ENCODE measurements around the gene JAM3.
"Not testable (repeated sequence)": the region's sequence is repeated elsewhere in the genome, so short reads cannot be mapped to it uniquely, and the experiment has no call there.

Gene JAM3

DNA sequence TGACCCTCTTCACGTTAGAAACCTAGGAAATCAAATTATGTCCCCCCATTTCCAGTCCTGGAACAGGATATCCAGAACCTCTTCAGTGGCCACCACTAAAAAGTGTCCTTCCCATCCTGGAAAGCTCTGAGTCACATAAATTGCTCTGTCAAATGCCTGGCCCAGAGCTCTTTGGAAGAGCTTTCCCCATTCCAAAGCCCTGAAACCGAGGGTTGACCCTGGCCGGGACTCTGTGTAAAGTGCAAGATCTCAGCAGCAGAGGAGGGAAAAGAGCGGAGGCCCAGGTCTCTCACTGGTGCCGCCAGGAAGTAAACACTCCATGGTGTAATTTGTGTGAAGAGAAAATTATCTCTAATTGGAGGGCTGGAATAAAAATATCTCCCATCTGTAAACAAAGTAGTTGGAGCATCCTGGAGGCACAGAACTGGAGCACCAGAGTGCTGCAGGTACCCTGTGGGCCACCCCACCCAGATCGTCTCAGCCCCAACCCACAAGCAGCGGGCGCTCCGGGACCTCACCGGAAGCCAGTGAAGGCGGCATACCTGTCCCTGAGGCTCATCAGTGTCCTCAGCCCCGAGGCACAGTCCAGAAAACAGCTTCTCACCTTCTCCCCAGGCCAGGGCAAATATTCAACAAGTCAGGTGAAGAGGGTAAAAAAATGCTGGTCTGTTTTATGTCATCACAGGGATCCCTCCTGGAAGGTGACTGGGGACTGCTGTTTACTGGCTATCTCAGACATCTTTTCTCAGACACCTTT lies 4.7 kb upstream of the JAM3 start:
- no peak for DNase-seq

DNA sequence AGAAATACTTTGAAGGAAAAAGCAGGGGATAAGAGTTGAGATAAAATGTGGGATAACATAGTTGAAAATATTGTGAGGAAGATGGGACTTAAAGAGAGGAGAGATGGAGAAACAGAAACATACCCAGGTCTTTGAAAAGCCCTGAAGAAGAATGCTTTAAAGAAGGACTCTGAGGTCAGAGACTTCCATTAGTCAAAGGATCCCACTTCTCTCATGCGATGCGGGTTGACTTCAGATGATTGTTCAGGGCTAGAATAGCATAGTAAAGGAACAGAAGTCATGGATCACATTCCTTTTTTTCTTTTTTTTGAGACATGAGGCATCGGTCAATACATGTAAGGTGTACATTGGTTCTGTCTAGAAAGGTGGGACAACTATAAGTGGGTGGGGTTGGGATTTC lies 3.5 kb upstream of the JAM3 start:
- DNase-seq, result no peak

GRCh38 chr11:134066943-134067885 lies 1.7 kb upstream of the JAM3 start:
- DNase-seq, result no peak

GRCh38 chr11:134069426-134070341 lies 812 bp downstream of the JAM3 start:
- no peak for DNase-seq

- no peak for DNase-seq
Measured at GRCh38 chr11:134070342-134070845, 1.5 kb downstream of the JAM3 start.

DNA sequence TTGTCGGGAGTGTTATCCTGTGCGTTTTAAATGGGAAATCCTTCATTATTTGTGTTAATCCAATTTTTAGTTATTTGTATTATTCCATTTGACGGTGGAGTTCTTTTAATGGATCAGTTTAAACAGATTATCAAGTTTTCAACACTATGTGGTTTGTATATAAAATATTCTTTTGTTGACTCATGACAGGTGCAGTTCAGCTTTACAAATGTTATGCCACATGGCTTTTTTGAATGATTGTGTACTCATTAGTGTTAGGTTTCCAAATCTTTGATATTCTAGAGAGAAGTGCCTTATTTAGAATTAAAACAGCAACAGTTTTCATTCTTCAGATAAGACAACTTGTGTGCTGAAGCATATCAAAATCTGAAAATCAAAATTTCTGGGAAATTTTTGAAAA lies 2.4 kb downstream of the JAM3 start:
- no peak for DNase-seq

- peak; percentile 62 for DNase-seq
Measured at GRCh38 chr11:134071766-134072402, 3.0 kb downstream of the JAM3 start.

GRCh38 chr11:134072844-134073243 lies 4.0 kb downstream of the JAM3 start:
- no peak for DNase-seq

GRCh38 chr11:134074346-134074745 lies 5.5 kb downstream of the JAM3 start:
- DNase-seq, result no peak

DNA sequence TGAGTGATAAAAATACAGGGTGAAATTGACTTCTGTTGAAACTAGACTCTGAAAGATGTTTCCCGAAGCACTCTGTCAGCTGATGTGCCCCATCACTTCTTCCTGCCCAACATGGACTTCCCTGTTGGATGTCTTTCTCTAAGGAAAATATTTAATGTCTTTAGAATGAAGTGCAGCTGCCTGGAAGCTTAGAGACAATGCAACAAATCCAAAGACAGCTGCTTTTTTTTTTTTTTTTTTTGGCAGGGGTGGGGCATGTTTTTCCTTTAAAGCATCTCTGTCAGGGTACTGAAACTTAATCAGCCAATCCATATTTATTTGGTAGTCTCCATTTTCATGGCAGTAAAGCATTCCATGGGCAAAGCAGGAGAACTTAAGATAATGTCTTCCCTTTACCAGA lies 5.9 kb downstream of the JAM3 start:
- DNase-seq, result no peak

DNA sequence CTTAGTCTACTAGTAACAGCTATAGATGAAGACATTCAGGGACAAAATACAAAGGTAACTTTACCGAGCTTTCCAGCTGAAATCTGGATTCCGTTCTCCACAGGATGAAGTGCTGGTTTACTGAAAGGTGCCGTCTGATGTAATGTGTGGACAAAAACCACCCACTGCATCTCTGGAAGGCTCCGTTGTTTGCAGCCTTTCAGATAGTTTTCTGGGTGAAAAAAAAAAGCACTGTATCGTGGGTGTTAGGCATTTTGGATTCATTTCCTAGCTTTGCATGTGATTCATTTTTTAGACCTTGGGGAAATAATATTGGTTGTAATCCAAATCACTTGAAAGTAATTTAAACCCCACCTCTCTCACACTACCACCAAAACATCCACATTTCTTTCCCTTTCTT lies 10.4 kb downstream of the JAM3 start:
- no peak for DNase-seq

DNA sequence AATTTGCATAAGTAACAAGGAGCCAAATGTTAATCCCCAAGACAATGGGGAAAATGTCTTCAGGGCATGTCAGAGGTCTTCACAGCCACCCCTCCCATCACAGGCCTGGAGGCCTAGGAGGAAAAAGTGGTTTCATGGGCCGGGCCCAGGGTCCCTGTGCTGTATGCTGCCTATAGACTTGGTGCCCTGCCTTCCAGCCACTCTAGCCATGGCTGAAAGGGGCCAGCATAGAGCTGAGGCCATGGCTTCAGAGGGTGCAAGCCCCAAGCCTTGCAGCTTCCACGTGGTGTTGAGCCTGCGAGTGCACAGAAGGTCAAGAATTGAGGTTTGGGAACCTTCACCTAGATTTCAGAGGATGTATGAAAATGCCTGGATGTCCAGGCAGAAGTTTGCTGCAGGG lies 12.4 kb downstream of the JAM3 start:
- DNase-seq, result not testable (repeated sequence)

GRCh38 chr11:134082990-134083389 lies 14.1 kb downstream of the JAM3 start:
- peak; percentile 25 for DNase-seq

GRCh38 chr11:134086376-134086775 lies 17.5 kb downstream of the JAM3 start:
- DNase-seq, result no peak

DNA sequence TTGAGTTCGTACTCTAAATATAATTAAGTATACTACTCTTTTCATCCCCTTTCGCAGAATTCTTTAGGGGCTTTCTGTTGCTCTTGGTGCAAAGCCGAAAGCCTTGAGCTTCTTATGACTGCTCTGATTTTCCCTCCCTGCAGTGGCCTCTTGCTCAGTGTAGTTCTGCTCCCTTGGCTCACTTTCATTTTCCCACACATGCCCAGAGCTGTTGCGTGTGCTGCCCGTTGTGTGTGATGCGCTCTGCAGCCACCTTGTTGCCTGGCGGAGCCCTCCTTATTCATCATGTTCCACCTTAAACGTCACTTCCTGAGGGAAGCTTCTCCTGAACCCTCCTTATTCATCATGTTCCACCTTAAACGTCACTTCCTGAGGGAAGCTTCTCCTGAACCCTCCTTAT lies 23.1 kb downstream of the JAM3 start:
- DNase-seq, result not testable (repeated sequence)

DNA sequence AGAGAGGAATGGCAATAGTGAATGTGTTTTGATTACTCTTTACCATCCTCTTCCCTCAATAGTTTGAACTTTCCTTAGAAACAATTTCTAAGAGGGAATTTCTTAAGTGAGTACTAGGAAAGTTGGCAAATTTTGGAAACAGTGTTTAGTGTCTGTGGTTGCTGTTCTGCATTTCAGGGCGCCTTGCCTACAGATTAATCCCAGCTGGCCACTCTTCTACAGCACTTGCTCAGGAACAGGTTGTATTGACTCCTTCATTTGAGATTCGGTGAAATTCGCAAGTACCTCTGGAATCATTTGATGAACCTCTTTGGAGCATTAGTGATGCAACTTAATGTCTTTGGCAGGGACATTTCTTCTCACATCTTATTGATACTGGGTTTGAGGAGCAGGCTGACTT lies 28.3 kb downstream of the JAM3 start:
- no peak for DNase-seq

DNA sequence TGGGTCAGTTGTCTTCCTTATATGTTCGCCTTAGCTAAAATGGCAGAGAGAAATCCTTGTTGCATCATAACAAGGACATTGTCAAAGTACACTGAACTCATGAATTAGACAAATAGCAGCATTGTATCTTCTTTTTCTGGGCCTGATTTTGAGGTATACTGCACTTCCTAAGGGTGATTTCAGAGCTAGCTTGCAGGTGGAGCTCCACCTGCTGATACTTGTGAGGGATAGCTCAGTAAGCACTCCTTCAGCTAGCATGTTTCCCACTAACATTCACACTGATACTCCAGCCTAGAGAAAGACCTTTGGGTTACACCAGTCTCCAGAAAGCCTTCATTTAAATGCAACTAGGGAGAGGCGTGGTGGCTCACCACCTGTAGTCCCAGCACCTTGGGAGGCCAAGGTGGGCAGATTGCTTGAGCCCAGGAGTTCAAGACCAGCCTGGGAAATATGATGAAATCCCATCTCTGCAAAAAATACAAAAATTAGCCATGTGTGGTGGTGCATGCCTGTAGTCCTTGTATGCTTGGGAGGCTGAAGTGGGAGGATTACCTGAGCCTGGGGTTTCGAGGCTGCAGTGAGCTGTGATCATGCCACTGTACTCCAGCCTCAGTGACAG lies 29.8 kb downstream of the JAM3 start:
- DNase-seq, result no peak

GRCh38 chr11:134100171-134100570 lies 31.3 kb downstream of the JAM3 start:
- no peak for DNase-seq

- DNase-seq, result no peak
Measured at GRCh38 chr11:134101282-134101681, 32.4 kb downstream of the JAM3 start.

DNA sequence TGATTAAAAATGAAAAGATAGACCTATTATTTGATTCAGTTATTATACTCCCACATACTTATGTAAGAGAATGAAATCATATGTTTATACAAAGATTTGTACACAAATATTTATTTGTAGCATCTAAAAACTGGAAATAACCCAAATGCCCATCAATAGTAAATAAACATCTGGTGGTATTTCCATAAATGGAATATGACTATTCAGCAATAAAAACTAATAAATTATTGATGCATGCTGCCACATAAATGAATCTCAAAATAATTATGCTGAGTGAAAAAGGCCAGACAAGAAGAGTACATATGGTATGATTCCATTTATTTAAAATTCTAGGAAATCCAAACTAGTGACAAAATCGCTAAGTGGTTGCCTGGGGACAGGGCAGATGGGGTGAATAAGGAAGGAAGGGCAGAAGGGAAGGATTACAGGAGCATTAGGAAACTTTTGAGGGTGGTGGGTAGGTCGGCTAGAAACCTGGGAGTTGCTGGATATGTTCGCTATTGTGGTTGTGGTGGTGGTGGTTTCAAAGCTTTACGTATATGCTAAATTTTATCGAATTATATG lies 41.5 kb downstream of the JAM3 start:
- no peak for DNase-seq

GRCh38 chr11:134113787-134114186 lies 44.9 kb downstream of the JAM3 start:
- not testable (repeated sequence) for DNase-seq

All from fibroblast of upper back skin (primary cell).